K562 (cell line): Measurements from ENCODE around the gene TECPR1. TPM values are rescaled to one million over a fixed set of nuclear protein-coding genes. Genes with fewer than 3 reads are reported as not detected.
A peak's percentile ranks its signal among the peaks of the same experiment; 100 is the strongest.

Experiments
- ARID1B ChIP-seq: fragments of 450-650 bp; IDR thresholded peaks from 2 replicates; pipeline ENCODE4 v1.6.1; 2016; ENCODE audit warnings: antibody characterized with exemption, mild to moderate bottlenecking, inconsistent platforms
- CBX1 ChIP-seq: sonication (generic); IDR thresholded peaks from 2 replicates; pipeline ENCODE4 v1.6.1; 2016; ENCODE audit warnings: antibody characterized with exemption, low read depth, mild to moderate bottlenecking
- CEBPB ChIP-seq: fragments of 450-650 bp; IDR thresholded peaks from 2 replicates; pipeline ENCODE4 v1.6.1; 2016; ENCODE audit warnings: missing genetic modification characterization, missing compliant biosample characterization
- CEBPG ChIP-seq, 3 experiments: fragments of 200-800 bp in 1 of 3; sonication (Bioruptor generic) in 1 of 3; sonication (generic) in 1 of 3; formaldehyde crosslinking in 1 of 3; IDR thresholded peaks in 2 of 3; conservative IDR thresholded peaks in 1 of 3; 2 replicates each; pipeline versions ENCODE4 v1.6.1 to v1.8.0; 2016 to 2022; ENCODE audit warnings: missing compliant biosample characterization in 2 of 3, missing genetic modification characterization in 2 of 3, mild to moderate bottlenecking in 1 of 3, missing genetic modification reagents in 1 of 3
- CTBP1 ChIP-seq: fragments of 450-650 bp; IDR thresholded peaks from 2 replicates; pipeline ENCODE4 v1.6.1; 2016; ENCODE audit warnings: borderline replicate concordance
- DACH1 ChIP-seq: fragments of 450-650 bp; IDR thresholded peaks from 2 replicates; pipeline ENCODE4 v1.6.1; 2018; ENCODE audit not compliant: partially characterized antibody
- DPF2 ChIP-seq: fragments of 450-650 bp; IDR thresholded peaks from 2 replicates; pipeline ENCODE4 v1.6.1; 2016
- KLF16 ChIP-seq: IDR thresholded peaks from 2 replicates; pipeline ENCODE4 v1.6.1; 2016; ENCODE audit warnings: antibody characterized with exemption
- MAFG ChIP-seq: fragments of 450-650 bp; conservative IDR thresholded peaks from 2 replicates; pipeline ENCODE4 v1.6.1; 2016; ENCODE audit warnings: missing genetic modification characterization, missing compliant biosample characterization
- MNT ChIP-seq, 2 experiments: fragments of 450-650 bp; conservative IDR thresholded peaks; 2 replicates each; pipeline ENCODE4 v1.6.1; 2017; ENCODE audit warnings: mild to moderate bottlenecking in 2 of 2, moderate library complexity in 2 of 2
- NR1H2 ChIP-seq: sonication (generic); formaldehyde crosslinking; IDR thresholded peaks from 2 replicates; pipeline ENCODE4 v1.4.0; 2020; ENCODE audit warnings: mild to moderate bottlenecking, missing genetic modification reagents
- SMARCE1 ChIP-seq: fragments of 450-650 bp; IDR thresholded peaks from 2 replicates; pipeline ENCODE4 v1.7.1; 2016; ENCODE audit warnings: mild to moderate bottlenecking
- SPI1 ChIP-seq: IDR thresholded peaks from 2 replicates; pipeline ENCODE4 v1.6.1; 2011; ENCODE audit warnings: low read depth, low read length, control low read depth, borderline replicate concordance
- TCF7 ChIP-seq: sonication (generic); IDR thresholded peaks from 2 replicates; pipeline ENCODE4 v1.6.1; 2016; ENCODE audit warnings: antibody characterized with exemption, borderline replicate concordance
- TRIM24 ChIP-seq, 2 experiments: fragments of 450-650 bp; IDR thresholded peaks; 2 replicates each; pipeline ENCODE4 v1.6.1; 2016
- ZNF431 ChIP-seq: sonication (generic); formaldehyde crosslinking; IDR thresholded peaks from 2 replicates; pipeline ENCODE4 v1.8.0; 2022; ENCODE audit warnings: mild to moderate bottlenecking, missing genetic modification reagents
- polyA plus RNA-seq, 8 experiments: library from polyadenylated mRNA; depleted of rRNA in 4 of 8; stranded (reverse) in 5 of 8; unstranded in 3 of 8; fragments of >200 nt; fragmentation: Nextera tagmentation in 2 of 8; fragmentation: Illumina TruSeq in 1 of 8; extraction: Ambion mirVana in 2 of 8; extraction: Trizol in 1 of 8; gene quantifications; 2 replicates each; pipeline versions ENCODE4 v1.2.1 to v1.2.3, GENCODE V29; 2011 to 2014; ENCODE audit warnings: inconsistent platforms in 1 of 8, missing spikeins in 1 of 8
- total RNA-seq, 7 experiments: library from RNA; depleted of rRNA in 6 of 7; stranded (reverse); fragments of >200 nt in 6 of 7; fragmentation: Illumina TruSeq in 2 of 7; extraction: Trizol in 2 of 7; gene quantifications; 2 replicates each; pipeline versions ENCODE4 v1.2.1 to v1.2.3, GENCODE V29; 2011 to 2021; ENCODE audit warnings: low replicate concordance in 1 of 7
- TF ChIP-seq, protein P1 (sequence below), 2 experiments: fragments of 450-650 bp in 1 of 2; sonication (generic) in 1 of 2; formaldehyde crosslinking in 1 of 2; IDR thresholded peaks in 1 of 2; conservative IDR thresholded peaks in 1 of 2; 2 replicates each; pipeline versions ENCODE4 v1.6.1 to v1.8.1; 2016 to 2023; ENCODE audit warnings: mild to moderate bottlenecking in 2 of 2, moderate library complexity in 2 of 2, inconsistent platforms in 1 of 2, missing genetic modification reagents in 1 of 2
- TF ChIP-seq, protein P2 (sequence below), 2 experiments: fragments of 450-650 bp; formaldehyde crosslinking in 1 of 2; IDR thresholded peaks; 2 replicates each; pipeline versions ENCODE4 v1.4.0 to v1.6.1; 2014 to 2020; ENCODE audit warnings: mild to moderate bottlenecking in 2 of 2, borderline replicate concordance in 1 of 2, low read depth in 1 of 2

Gene TECPR1
- total and polyA plus RNA-seq, 9 of the 15 experiments (the other 6 are each of a cell fraction or from before 2014, with no cell fraction given): 0.17 to 15.0 (median 2.2) TPM

DNA sequence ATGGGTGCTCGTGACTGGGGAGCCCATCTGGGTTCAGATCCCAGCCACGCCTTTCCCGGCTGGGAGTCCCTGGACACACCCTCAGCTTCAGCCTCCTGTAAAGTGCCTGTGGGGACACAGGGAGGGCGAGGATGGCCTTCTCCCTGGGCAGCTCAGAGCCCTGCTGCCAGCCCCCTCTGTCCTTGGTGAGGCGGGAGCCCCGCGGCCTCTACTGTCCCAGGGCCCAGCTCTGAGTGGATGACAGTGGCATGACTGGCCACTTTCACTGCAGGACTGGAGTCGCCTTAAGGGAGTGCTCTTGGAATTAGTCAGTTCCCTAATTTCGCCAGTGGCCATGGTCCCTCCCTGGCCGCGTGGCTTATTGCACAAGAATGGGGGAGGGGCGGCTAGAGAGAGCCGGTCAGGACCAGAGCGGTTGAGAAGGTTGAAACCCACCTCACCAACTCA, 34.1 kb upstream of the TECPR1 start (continued):
- TF ChIP-seq, protein P1, sequence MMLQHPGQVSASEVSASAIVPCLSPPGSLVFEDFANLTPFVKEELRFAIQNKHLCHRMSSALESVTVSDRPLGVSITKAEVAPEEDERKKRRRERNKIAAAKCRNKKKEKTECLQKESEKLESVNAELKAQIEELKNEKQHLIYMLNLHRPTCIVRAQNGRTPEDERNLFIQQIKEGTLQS (IDR thresholded peaks at IDR 0.05): peak; percentile 28; the same call in 1 of the 2 replicates
- TF ChIP-seq, protein P1 (CRISPR knock-in tag; conservative IDR thresholded peaks at IDR 0.05): no peak
- peak; percentile 30; the same call in 1 of the 2 replicates for TF ChIP-seq KLF16
- TF ChIP-seq DACH1: peak; percentile 19
- 0 out of 2 replicates have a peak, but pooled peaks have one; percentile 21 for TF ChIP-seq CBX1
- TF ChIP-seq ZNF431 (CRISPR knock-in tag): peak; percentile 42; the same call in 1 of the 2 replicates
- TF ChIP-seq, protein P2, sequence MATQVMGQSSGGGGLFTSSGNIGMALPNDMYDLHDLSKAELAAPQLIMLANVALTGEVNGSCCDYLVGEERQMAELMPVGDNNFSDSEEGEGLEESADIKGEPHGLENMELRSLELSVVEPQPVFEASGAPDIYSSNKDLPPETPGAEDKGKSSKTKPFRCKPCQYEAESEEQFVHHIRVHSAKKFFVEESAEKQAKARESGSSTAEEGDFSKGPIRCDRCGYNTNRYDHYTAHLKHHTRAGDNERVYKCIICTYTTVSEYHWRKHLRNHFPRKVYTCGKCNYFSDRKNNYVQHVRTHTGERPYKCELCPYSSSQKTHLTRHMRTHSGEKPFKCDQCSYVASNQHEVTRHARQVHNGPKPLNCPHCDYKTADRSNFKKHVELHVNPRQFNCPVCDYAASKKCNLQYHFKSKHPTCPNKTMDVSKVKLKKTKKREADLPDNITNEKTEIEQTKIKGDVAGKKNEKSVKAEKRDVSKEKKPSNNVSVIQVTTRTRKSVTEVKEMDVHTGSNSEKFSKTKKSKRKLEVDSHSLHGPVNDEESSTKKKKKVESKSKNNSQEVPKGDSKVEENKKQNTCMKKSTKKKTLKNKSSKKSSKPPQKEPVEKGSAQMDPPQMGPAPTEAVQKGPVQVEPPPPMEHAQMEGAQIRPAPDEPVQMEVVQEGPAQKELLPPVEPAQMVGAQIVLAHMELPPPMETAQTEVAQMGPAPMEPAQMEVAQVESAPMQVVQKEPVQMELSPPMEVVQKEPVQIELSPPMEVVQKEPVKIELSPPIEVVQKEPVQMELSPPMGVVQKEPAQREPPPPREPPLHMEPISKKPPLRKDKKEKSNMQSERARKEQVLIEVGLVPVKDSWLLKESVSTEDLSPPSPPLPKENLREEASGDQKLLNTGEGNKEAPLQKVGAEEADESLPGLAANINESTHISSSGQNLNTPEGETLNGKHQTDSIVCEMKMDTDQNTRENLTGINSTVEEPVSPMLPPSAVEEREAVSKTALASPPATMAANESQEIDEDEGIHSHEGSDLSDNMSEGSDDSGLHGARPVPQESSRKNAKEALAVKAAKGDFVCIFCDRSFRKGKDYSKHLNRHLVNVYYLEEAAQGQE (IDR thresholded peaks at IDR 0.05; ENCODE audit: borderline replicate concordance): peak; percentile 64
- TF ChIP-seq, protein P2 (CRISPR knock-in tag; IDR thresholded peaks at IDR 0.05; ENCODE audit: low read depth): no peak
- no peak for TF ChIP-seq TCF7
- 0 out of 2 replicates have a peak, but pooled peaks have one; percentile 33 for TF ChIP-seq DPF2
- 0 out of 2 replicates have a peak, but pooled peaks have one; percentile 15 for TF ChIP-seq MAFG
- peak; percentile 74; the same call in 1 of the 2 replicates for TF ChIP-seq SPI1
- no peak for TF ChIP-seq NR1H2 (CRISPR knock-in tag)
- TF ChIP-seq SMARCE1: 0 out of 2 replicates have a peak, but pooled peaks have one; percentile 33
- TF ChIP-seq CEBPG (CRISPR knock-in tag; IDR thresholded peaks at IDR 0.05): peak; percentile 94
- TF ChIP-seq CEBPG (tag; conservative IDR thresholded peaks at IDR 0.05 in 1 of 2, IDR thresholded peaks at IDR 0.05 in 1 of 2): peak; percentile 79 to 86
- peak; percentile 27; the same call in 1 of the 2 replicates for TF ChIP-seq ARID1B
- TF ChIP-seq TRIM24 (IDR thresholded peaks at IDR 0.05): peak; percentile 80 to 82
- TF ChIP-seq CEBPB (tag): peak; percentile 99
- peak in 1 of 2 experiments; percentile 38; a peak in 2 of 4 replicates for TF ChIP-seq MNT (conservative IDR thresholded peaks at IDR 0.05)
- 0 out of 2 replicates have a peak, but pooled peaks have one; percentile 24 for TF ChIP-seq CTBP1
